DLD1 (cell line): ENCODE data around the gene UBN2.

Experiments used
- in situ Hi-C: cut with HindIII; loops from 2 replicates; pipeline ENCODE4 v1.10.0; 2017; ENCODE audit warnings: low sequenced_read_pairs

Gene UBN2

DNA sequence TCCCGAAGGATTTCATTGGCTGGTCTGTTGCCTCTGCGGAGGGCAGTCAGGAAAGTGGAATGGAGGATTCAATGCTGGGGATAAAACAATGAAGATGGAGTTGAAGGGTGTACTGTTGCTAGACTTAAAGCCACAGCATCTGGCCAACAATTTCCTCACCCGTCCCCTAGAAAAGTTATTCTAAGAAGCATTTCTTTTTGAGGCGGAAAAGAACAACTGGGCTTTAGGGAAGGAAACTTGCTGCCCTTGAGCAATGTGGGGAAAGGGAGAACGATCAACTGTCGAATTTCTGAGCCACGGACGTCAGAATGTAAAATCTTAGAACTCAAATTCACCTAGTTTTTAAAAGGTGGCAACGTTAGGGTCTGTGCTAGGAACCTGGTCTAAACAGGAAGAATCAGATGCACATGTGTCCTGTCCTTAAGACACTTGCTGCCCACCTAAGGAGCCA is 110.8 kb downstream of the UBN2 start:
- in situ Hi-C loops: no loop called here

DNA sequence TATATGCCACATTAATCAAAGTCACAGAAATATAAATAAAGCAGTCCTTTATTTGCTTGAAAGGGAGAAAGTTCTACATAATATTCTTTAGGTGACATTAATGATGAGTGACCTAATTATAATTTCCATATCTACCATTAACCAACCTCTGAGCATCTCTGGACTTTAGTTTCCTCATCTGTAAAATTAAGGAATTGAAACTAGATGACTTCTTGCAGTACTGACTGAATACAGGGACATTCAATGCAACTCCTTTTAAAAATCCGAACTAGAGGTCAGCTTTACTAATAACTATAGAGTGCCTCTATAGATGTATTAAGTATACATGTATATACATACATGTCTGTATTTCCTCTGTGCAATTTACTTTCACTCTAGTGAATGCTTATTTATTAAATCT is 114.0 kb downstream of the UBN2 start:
- in situ Hi-C loops: no loop called here

DNA sequence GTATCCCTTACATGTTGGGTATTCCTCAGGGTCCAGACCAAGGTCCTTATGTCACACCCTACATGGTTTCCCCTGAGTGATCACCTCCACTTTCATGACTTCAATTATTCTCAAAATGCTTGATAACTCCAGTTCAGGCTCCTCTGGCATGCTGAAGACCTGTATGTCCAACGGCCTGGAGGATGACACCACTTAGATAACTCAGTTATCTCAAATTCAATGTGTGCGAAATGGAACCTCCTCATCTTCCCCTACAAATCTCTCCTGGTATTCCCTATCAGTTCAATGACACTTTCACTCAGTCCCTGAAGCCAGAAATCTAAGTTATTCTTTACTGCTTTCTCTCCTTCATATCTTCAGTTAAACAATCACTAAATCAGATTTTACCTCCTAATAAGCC is 120.0 kb downstream of the UBN2 start:
- in situ Hi-C loops: no loop called here

DNA sequence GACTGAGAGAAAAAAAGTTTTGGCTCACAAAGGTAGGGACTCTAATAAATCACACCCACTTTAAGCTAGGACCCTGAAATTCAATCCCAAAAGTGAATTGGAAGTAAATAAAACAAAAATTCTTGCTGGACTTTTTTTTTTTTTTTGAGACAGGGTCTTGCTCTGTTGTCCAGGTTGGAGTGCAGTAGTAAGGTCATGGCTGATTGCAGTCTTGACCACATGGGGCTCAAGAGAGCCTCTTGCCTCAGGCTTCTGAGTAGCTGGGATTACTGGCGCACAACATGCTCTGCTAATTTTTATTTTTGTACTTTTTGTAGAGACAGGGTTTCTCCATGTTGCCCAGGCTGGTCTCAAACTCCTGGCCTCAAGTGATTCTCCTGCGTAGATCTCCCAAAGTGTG is 123.7 kb downstream of the UBN2 start:
- in situ Hi-C loops: no loop called here

DNA sequence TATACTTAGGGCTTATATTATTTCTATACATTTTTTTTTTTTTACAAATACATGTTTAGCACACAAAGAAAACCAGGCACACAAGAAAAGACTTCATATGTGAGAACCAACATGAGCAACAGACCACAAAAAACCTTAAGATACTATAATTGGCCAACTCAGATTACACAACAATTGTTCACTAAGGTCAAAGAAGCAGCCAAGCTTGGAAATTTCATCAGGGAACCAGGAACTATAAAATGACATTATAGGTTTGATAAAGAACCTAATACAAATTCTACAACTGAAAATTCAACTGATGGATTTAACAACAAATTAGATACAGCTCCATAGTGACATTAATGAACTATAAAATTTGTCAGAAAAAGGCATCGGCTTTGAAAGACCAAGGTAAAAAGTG is 124.3 kb downstream of the UBN2 start:
- in situ Hi-C loops: no loop called here
